Vagina (tissue), 2 donors: Measurements from ENCODE around the gene ZNF771.

Experiments
- POLR2A ChIP-seq, 2 donors: fragments of 450-650 bp; IDR thresholded peaks; one replicate each; pipeline ENCODE4 v1.6.1; 2017; ENCODE audit warnings: antibody characterized with exemption in 2 of 2, mild to moderate bottlenecking in 2 of 2, moderate library complexity in 2 of 2
- POLR2AphosphoS5 ChIP-seq, 2 donors: sonication (generic); formaldehyde crosslinking; IDR thresholded peaks; one replicate each; pipeline ENCODE4 v1.9.0; 2017; ENCODE audit warnings: antibody characterized with exemption in 2 of 2, mild to moderate bottlenecking in 2 of 2, low read depth in 1 of 2; ENCODE audit not compliant: insufficient read depth in 1 of 2
- TF ChIP-seq, protein P1 (sequence below), 3 experiments: fragments of 450-650 bp in 2 of 3; fragments of 200-600 bp in 1 of 3; sonication (generic) in 1 of 3; IDR thresholded peaks; one replicate each; pipeline ENCODE4 v1.5.1; 2017 to 2019; ENCODE audit warnings: antibody characterized with exemption in 3 of 3, mild to moderate bottlenecking in 2 of 3, moderate library complexity in 2 of 3

DNA sequence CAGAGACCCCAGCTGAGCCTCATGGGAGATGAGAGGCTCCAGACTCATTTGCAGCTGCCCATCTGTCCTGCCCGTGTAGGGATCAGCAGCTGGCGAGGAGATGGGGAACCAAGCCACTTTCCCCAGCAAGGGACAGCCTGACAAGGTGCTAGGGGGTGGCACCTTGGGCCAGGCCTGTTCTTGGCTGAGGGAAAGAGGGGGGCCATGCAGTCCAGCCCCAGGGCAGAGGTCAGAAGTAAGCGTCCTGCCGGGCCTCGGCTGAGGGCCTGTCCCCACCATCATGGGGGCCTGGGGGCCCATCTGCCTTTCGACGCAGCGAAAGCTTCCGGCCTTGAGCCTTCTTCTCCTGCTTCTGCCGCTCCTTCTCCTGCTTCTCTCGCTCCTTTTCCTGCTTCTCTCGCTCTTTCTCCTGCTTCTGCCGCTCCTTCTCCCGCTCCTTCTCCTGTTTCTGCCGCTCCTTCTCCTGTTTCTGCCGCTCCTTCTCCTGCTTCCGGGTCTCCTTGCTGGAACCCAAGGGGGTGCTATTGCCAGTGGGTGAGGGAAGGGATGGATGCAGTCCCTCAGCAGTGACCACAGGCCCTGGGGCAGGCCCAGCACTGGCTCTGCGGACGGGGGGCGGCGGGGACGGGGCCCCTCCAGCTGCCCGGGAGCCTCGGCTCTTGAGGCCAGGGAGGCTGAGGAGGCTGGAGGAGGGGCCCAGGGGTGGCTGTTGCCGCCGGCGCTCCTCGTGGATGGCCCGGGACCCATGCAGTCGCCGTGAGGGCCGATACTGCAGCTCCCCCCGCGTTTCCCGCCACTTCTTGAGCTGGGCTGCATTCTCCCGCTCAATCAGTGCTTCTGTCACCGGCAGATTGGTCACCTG lies 49.5 kb upstream of the ZNF771 start:
- no peak for TF ChIP-seq POLR2AphosphoS5 (IDR thresholded peaks at IDR 0.05; ENCODE audit: insufficient read depth in 1 of 2, low read depth in 1 of 2)
- TF ChIP-seq, protein P1, sequence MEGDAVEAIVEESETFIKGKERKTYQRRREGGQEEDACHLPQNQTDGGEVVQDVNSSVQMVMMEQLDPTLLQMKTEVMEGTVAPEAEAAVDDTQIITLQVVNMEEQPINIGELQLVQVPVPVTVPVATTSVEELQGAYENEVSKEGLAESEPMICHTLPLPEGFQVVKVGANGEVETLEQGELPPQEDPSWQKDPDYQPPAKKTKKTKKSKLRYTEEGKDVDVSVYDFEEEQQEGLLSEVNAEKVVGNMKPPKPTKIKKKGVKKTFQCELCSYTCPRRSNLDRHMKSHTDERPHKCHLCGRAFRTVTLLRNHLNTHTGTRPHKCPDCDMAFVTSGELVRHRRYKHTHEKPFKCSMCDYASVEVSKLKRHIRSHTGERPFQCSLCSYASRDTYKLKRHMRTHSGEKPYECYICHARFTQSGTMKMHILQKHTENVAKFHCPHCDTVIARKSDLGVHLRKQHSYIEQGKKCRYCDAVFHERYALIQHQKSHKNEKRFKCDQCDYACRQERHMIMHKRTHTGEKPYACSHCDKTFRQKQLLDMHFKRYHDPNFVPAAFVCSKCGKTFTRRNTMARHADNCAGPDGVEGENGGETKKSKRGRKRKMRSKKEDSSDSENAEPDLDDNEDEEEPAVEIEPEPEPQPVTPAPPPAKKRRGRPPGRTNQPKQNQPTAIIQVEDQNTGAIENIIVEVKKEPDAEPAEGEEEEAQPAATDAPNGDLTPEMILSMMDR (IDR thresholded peaks at IDR 0.05) = no peak
- no peak for TF ChIP-seq POLR2A (IDR thresholded peaks at IDR 0.05)
